ENCODE measurements around the gene ARHGEF28.

GRCh38 chr5:73851471-73852181 lies 225.6 kb downstream of the ARHGEF28 start:
- TF ChIP-seq, protein P1, sequence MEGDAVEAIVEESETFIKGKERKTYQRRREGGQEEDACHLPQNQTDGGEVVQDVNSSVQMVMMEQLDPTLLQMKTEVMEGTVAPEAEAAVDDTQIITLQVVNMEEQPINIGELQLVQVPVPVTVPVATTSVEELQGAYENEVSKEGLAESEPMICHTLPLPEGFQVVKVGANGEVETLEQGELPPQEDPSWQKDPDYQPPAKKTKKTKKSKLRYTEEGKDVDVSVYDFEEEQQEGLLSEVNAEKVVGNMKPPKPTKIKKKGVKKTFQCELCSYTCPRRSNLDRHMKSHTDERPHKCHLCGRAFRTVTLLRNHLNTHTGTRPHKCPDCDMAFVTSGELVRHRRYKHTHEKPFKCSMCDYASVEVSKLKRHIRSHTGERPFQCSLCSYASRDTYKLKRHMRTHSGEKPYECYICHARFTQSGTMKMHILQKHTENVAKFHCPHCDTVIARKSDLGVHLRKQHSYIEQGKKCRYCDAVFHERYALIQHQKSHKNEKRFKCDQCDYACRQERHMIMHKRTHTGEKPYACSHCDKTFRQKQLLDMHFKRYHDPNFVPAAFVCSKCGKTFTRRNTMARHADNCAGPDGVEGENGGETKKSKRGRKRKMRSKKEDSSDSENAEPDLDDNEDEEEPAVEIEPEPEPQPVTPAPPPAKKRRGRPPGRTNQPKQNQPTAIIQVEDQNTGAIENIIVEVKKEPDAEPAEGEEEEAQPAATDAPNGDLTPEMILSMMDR (IDR thresholded peaks at IDR 0.05), result no peak
- no peak for TF ChIP-seq EZH2 (IDR thresholded peaks at IDR 0.05; ENCODE audit: borderline replicate concordance, insufficient read depth, low read depth, low read length, poor library complexity, severe bottlenecking)

All from B cell (primary cell).